Upper lobe of right lung (tissue), 1 donor: ENCODE results near the gene PGBD5. TPM values are rescaled to one million over a fixed set of nuclear protein-coding genes. Genes with fewer than 3 reads are reported as not detected.
A peak's percentile ranks its signal among the peaks of the same experiment; 100 is the strongest.

Experiments
- ATAC-seq: fragments of 200-7000 bp; cut with Tn5 transposase; one replicate; pipeline ENCODE4 v1.9.1; 2020; ENCODE audit warnings: mild to moderate bottlenecking, moderate library complexity
- DNase-seq: peaks from one replicate; pipeline ENCODE4 v3.0.0-alpha.2; 2020
- H3K27ac ChIP-seq: fragments of 200-600 bp; one replicate; pipeline ENCODE4 v1.8.0; 2022
- H3K27me3 ChIP-seq: fragments of 200-600 bp; one replicate; pipeline ENCODE4 v1.8.0; 2022; ENCODE audit warnings: mild to moderate bottlenecking
- H3K36me3 ChIP-seq: fragments of 200-600 bp; one replicate; pipeline ENCODE4 v1.8.0; 2022
- H3K4me1 ChIP-seq: fragments of 200-600 bp; one replicate; pipeline ENCODE4 v1.8.0; 2022
- H3K4me3 ChIP-seq: fragments of 200-600 bp; one replicate; pipeline ENCODE4 v1.8.0; 2022; ENCODE audit warnings: mild to moderate bottlenecking
- H3K9me3 ChIP-seq: fragments of 200-600 bp; one replicate; pipeline ENCODE4 v1.8.0; 2022
- intact Hi-C: fragments of 100-400 bp; cut with DNase I; formaldehyde crosslinking; loops from one replicate; pipeline ENCODE4 v1.11.0; 2022
- total RNA-seq: library from RNA; stranded (reverse); fragmentation: NEBNext Ultra II Directional; extraction: Animal tissue kit (Norgen Biotek cat#: 25700); gene quantifications from one replicate; pipeline ENCODE4 v1.2.1, GENCODE V29; 2021
- TF ChIP-seq, protein P1 (sequence below): fragments of 200-600 bp; IDR thresholded peaks from one replicate; pipeline ENCODE4 v1.8.0; 2022; ENCODE audit warnings: antibody characterized with exemption
- donor health status: DM: no; HTN: yes; CAD: no; lungs with severe emphysema.

PGBD5 gene
- total RNA-seq, 1 donor from 2014 or later = 5.1 TPM

DNA sequence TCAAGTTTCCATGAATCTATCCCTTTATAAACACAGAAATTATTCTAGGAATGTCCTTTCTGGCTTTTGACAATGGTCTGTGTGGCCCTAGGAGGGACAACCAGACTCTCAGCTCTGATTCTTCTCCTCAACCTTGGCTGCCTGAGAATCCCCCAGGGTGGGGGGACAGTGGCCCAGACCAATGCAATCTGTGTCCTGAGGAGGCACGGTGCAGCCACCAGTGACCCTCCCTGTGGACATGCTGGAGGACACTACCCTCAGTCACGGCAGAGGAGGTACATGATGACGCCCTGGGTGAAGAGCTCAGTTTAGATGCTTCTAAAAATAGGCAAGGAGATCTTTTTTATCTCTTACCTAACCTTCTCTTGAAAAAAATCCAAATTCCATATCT is 91.7 kb downstream of the PGBD5 start:
- Histone ChIP-seq H3K4me1 (no peaks in the 10 kb centered on the region), H3K36me3 (no peaks in the 10 kb centered on the region), H3K27ac (no peak overlapping the region), H3K27me3 (no peaks in the 10 kb centered on the region), H3K9me3 (no peaks in the 10 kb centered on the region), H3K4me3 (no peak overlapping the region)
- ATAC-seq (no peak), DNase-seq (no peak)
- TF ChIP-seq, protein P1, sequence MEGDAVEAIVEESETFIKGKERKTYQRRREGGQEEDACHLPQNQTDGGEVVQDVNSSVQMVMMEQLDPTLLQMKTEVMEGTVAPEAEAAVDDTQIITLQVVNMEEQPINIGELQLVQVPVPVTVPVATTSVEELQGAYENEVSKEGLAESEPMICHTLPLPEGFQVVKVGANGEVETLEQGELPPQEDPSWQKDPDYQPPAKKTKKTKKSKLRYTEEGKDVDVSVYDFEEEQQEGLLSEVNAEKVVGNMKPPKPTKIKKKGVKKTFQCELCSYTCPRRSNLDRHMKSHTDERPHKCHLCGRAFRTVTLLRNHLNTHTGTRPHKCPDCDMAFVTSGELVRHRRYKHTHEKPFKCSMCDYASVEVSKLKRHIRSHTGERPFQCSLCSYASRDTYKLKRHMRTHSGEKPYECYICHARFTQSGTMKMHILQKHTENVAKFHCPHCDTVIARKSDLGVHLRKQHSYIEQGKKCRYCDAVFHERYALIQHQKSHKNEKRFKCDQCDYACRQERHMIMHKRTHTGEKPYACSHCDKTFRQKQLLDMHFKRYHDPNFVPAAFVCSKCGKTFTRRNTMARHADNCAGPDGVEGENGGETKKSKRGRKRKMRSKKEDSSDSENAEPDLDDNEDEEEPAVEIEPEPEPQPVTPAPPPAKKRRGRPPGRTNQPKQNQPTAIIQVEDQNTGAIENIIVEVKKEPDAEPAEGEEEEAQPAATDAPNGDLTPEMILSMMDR = no peak
- intact Hi-C loops = no loop called here

DNA sequence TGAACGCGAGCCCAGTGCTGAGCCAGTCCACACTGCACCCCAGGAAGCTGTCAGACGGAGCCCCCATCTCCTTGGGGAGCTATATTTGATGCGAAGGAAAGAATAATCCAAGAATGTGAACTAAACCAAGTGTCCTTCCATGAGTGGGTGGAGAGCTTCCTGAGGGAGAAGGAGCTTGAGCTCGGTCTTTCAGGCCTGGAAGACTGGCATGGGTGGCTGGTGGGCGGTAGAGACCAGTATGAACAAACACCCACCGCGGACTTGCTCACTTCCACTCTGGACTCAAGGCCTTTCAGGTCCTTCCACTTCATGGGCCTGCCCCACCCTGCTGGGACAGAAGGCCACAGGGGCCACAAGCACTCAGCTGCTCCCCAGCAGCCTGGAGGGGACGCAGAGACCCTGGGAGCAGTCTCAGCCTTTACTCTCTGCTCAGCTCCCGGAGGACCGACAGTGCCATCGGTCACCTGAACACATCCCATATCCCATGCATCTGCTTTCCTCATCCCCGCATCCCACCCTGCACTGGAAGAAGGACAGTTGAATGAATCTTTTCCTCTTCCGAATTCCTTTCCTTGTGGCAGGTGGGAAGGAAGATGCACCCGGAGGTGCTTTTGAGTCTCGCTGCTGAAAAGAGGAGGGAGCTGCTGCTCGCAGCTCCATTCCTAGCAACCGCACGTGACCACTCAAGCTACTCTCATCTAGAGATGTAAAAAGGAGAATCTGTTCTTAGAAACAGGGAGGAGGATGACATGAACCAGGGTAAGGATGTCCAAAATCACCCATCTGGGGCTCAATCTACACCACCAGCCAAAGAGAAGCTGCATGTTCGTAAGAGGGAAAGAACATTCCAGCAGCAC is 92.3 kb downstream of the PGBD5 start:
- H3K27me3 ChIP-seq = no peaks in the 10 kb centered on the region
- H3K4me1 ChIP-seq = no peaks in the 10 kb centered on the region
- ATAC-seq (peak; percentile 12), DNase-seq (no peak)
- TF ChIP-seq, protein P1 = no peak
- H3K27ac ChIP-seq = no peak overlapping the region
- H3K9me3 ChIP-seq = no peaks in the 10 kb centered on the region
- intact Hi-C loops = no loop called here
- no peak overlapping the region for H3K4me3 ChIP-seq
- no peaks in the 10 kb centered on the region for H3K36me3 ChIP-seq

DNA sequence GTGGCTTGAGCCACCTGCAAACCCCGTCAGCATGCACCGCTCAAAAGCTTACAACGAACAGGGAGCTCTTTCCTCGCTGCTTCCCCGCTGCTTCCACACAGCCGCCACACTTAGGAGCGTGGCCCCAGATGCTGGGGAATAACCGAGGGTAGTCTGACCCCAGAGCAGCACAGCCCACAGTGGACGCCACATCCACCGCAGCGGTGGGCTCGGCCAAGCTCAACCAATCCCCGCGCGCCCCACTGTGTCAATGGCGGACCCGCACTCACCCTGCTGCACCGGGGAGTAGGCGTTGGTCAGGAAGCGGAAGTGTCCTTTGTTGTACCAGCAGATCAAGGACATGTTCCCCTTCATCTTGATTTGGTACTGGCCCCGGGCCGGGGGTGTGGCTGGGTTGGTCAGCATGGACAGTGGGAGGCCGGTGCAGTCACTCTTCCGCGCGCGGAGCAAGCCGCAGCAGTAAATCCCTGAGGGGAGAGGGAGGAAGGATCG is 93.5 kb downstream of the PGBD5 start:
- Histone ChIP-seq H3K36me3 (no peaks in the 10 kb centered on the region), H3K27ac (no peak overlapping the region), H3K4me1 (no peaks in the 10 kb centered on the region), H3K27me3 (no peaks in the 10 kb centered on the region), H3K9me3 (no peaks in the 10 kb centered on the region), H3K4me3 (no peak overlapping the region)
- no peak for DNase-seq
- TF ChIP-seq, protein P1 = no peak
- ATAC-seq = peak; percentile 7
- intact Hi-C loops = no loop called here

DNA sequence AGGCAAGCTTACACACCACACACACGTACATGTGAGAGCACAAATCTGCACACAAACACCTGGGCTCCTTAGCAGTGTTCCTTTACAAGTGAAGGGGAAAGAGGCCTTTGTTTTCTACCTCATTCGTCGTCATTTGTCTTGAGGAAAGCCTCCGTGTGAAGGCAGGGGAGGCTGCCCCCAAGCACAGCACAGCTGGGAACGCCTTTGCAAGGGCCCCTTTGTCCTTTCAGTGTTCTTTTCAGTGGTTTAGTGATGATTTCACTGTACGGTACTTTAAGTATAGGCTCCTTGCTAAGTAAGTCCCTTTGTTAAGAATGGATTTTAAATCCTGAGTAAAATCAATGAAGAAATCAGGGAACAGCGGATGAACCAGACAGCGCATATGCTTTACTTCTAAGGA is 94.1 kb downstream of the PGBD5 start:
- H3K4me1 ChIP-seq = no peaks in the 10 kb centered on the region
- no peak overlapping the region for H3K27ac ChIP-seq
- ATAC-seq (no peak), DNase-seq (no peak)
- H3K36me3 ChIP-seq = no peaks in the 10 kb centered on the region
- H3K4me3 ChIP-seq = no peak overlapping the region
- H3K9me3 ChIP-seq = no peaks in the 10 kb centered on the region
- TF ChIP-seq, protein P1 = no peak
- intact Hi-C loops = no loop called here
- no peaks in the 10 kb centered on the region for H3K27me3 ChIP-seq

DNA sequence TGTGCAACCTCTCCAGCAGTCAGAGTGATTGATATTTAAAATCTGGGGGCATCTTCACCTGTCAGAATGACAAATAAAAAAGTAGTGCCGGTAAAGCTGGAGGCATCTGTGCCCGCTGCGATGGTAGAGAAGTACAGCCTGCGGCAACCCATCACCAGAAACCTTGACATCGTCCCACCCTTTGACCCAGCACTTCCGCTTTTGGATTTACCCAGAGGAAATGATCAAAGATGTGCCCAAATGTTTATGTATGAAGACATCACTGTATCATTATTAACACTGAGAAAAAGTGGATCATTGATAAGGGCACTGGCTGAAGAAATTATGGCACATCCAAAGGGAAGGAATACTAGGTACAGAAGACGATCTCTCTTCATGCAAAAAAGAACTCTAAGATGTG is 96.0 kb downstream of the PGBD5 start:
- no peak overlapping the region for H3K4me3 ChIP-seq
- no peak for DNase-seq
- intact Hi-C loops = no loop called here
- H3K36me3 ChIP-seq = no peaks in the 10 kb centered on the region
- no peaks in the 10 kb centered on the region for H3K27me3 ChIP-seq
- H3K27ac ChIP-seq = no peak overlapping the region
- no peaks in the 10 kb centered on the region for H3K9me3 ChIP-seq
- TF ChIP-seq, protein P1 = no peak
- no peak for ATAC-seq
- H3K4me1 ChIP-seq = no peaks in the 10 kb centered on the region
